Peyer's patch (tissue), 4 donors: ENCODE data around the gene ACOX1. TPM values are rescaled to one million over a fixed set of nuclear protein-coding genes. Genes with fewer than 3 reads are reported as not detected.

Experiments
- DNase-seq, 3 donors: peaks; one replicate each; pipeline ENCODE4 v3.0.0-alpha.2; 2017 to 2019
- H3K27ac ChIP-seq, 4 donors: fragments of 200-600 bp; sonication (generic); one replicate each; pipeline ENCODE4 v1.5.1; 2016 to 2019
- H3K27me3 ChIP-seq, 2 donors: fragments of 200-600 bp; sonication (generic); one replicate each; pipeline ENCODE4 v1.5.1; 2019
- H3K36me3 ChIP-seq, 3 donors: fragments of 200-600 bp; sonication (generic); one replicate each; pipeline ENCODE4 v1.5.1; 2016 to 2019
- H3K4me1 ChIP-seq, 4 donors: fragments of 200-600 bp; sonication (generic); one replicate each; pipeline ENCODE4 v1.5.1; 2016 to 2019
- H3K4me3 ChIP-seq, 4 donors: fragments of 200-600 bp; sonication (generic); 1 replicate in 3 of 4; 2 replicates in 1 of 4; pipeline ENCODE4 v1.5.1; 2016 to 2019; ENCODE audit warnings: mild to moderate bottlenecking in 1 of 4
- H3K9me3 ChIP-seq, 4 donors: fragments of 200-600 bp; sonication (generic); one replicate each; pipeline ENCODE4 v1.5.1; 2016 to 2019; ENCODE audit warnings: mild to moderate bottlenecking in 1 of 4
- POLR2A ChIP-seq, 2 donors: fragments of 450-650 bp; IDR thresholded peaks; one replicate each; pipeline ENCODE4 v1.5.1; 2017; ENCODE audit warnings: antibody characterized with exemption in 2 of 2, mild to moderate bottlenecking in 2 of 2, moderate library complexity in 2 of 2
- total RNA-seq, 4 donors: library from RNA; depleted of rRNA; stranded (reverse); fragments of >200 nt; gene quantifications; one replicate each; pipeline ENCODE4 v1.1.0, GENCODE V29; 2016
- TF ChIP-seq, protein P1 (sequence below), 6 experiments: fragments of 450-650 bp in 4 of 6; fragments of 200-600 bp in 2 of 6; sonication (generic) in 1 of 6; IDR thresholded peaks; one replicate each; pipeline ENCODE4 v1.5.1; 2017 to 2019; ENCODE audit warnings: antibody characterized with exemption in 6 of 6, mild to moderate bottlenecking in 3 of 6, moderate library complexity in 1 of 6

The ACOX1 gene
- total RNA-seq, 4 donors from 2014 or later, result 26.4 to 268 (median 193) TPM

DNA sequence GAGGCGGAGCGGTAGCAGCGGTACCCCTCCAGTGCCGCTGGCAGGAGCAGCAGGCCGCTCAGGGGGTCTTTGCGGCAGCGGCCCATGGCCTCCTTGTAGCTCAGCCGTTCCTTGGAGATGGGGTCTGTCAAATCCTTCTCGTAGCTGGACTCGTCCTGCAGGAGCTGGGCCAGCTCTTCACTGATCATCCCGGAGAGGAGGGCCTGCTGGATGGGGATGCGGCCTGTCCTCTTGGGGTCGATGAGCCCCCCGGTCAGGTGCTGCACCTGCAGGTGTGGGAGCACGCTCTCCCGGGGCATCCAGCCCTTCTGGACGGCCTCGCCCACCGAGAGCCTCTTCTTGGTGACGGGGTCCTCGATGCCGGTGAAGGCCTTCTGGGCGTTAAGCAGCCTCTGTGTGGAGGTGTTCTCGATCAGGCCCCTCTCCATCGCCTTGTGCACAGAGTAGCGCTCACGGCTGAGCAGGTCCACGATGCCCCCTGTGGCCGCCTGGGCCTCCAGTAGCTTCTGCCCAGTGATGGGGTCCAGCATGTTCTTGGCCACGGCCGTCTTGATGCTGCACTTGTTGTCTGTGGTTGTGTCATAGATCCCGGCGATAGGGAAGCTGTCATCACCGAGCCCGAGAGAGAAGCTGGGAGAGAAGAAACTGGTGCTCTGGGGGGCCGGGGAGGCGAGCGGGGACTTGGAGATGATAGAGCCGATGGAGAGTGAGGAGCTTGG is 28.3 kb upstream of the ACOX1 start:
- H3K27me3 ChIP-seq, result no peaks in the 10 kb centered on the region
- peaks cover 0 to 25% (median 0%) of the 10 kb centered on the region in 4 donors for H3K4me1 ChIP-seq
- no peak overlapping the region for H3K4me3 ChIP-seq
- H3K36me3 ChIP-seq, result peaks cover 0 to 20% (median 0%) of the 10 kb centered on the region in 3 donors
- no peak for DNase-seq
- no peak for TF ChIP-seq POLR2A (IDR thresholded peaks at IDR 0.05)
- TF ChIP-seq, protein P1, sequence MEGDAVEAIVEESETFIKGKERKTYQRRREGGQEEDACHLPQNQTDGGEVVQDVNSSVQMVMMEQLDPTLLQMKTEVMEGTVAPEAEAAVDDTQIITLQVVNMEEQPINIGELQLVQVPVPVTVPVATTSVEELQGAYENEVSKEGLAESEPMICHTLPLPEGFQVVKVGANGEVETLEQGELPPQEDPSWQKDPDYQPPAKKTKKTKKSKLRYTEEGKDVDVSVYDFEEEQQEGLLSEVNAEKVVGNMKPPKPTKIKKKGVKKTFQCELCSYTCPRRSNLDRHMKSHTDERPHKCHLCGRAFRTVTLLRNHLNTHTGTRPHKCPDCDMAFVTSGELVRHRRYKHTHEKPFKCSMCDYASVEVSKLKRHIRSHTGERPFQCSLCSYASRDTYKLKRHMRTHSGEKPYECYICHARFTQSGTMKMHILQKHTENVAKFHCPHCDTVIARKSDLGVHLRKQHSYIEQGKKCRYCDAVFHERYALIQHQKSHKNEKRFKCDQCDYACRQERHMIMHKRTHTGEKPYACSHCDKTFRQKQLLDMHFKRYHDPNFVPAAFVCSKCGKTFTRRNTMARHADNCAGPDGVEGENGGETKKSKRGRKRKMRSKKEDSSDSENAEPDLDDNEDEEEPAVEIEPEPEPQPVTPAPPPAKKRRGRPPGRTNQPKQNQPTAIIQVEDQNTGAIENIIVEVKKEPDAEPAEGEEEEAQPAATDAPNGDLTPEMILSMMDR (IDR thresholded peaks at IDR 0.05), result no peak
- no peak overlapping the region for H3K27ac ChIP-seq
- H3K9me3 ChIP-seq, result no peaks in the 10 kb centered on the region

GRCh38 chr17:76005263-76006149 is 26.5 kb upstream of the ACOX1 start:
- peaks cover 0 to 37% (median 0%) of the 10 kb centered on the region in 4 donors for H3K4me1 ChIP-seq
- peaks cover 0 to 20% (median 0%) of the 10 kb centered on the region in 3 donors for H3K36me3 ChIP-seq
- TF ChIP-seq, protein P1 (IDR thresholded peaks at IDR 0.05), result peak; percentile 42 to 81 (median 75)
- no peak for TF ChIP-seq POLR2A (IDR thresholded peaks at IDR 0.05)
- no peaks in the 10 kb centered on the region for H3K27me3 ChIP-seq
- H3K27ac ChIP-seq, result peak overlapping the region in 1 of 4 donors; percentile 45
- no peak overlapping the region for H3K4me3 ChIP-seq
- DNase-seq, result peak; percentile 77 to 92 (median 82)
- no peaks in the 10 kb centered on the region for H3K9me3 ChIP-seq

GRCh38 chr17:76004750-76005262 is 25.8 kb upstream of the ACOX1 start:
- Histone ChIP-seq H3K4me1 (peaks cover 0 to 43% (median 0%) of the 10 kb centered on the region in 4 donors), H3K27me3 (no peaks in the 10 kb centered on the region), H3K36me3 (peaks cover 0 to 20% (median 0%) of the 10 kb centered on the region in 3 donors), H3K4me3 (no peak overlapping the region), H3K27ac (peak overlapping the region in 1 of 4 donors; percentile 45), H3K9me3 (no peaks in the 10 kb centered on the region)
- DNase-seq, result no peak
- no peak for TF ChIP-seq POLR2A (IDR thresholded peaks at IDR 0.05)
- TF ChIP-seq, protein P1 (IDR thresholded peaks at IDR 0.05), result no peak

DNA sequence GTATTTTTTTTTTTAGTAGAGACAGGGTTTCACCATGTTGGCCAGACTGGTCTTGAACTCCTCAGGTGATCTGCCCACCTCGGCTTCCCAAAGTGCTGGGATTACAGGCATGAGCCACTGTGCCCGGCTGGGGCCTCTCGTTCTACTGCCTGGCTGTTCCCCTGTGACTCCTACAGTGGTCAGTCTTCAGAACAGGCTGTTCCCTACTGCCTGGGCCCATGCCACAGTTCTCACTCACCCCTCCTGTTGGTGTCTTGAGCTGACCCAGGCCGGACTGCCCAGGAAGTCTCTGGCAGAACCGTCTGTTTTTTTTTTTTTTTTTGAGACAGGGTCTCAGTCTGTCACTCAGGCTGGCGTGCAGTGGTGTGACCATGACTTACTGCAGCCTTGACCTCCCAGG is 24.9 kb upstream of the ACOX1 start:
- no peaks in the 10 kb centered on the region for H3K9me3 ChIP-seq
- no peak overlapping the region for H3K4me3 ChIP-seq
- peaks cover 0 to 43% (median 0%) of the 10 kb centered on the region in 4 donors for H3K4me1 ChIP-seq
- H3K36me3 ChIP-seq, result peaks cover 0 to 18% (median 0%) of the 10 kb centered on the region in 3 donors
- TF ChIP-seq, protein P1 (IDR thresholded peaks at IDR 0.05), result no peak
- TF ChIP-seq POLR2A (IDR thresholded peaks at IDR 0.05), result no peak
- H3K27me3 ChIP-seq, result no peaks in the 10 kb centered on the region
- DNase-seq, result no peak
- peak overlapping the region in 3 of 4 donors; percentile 51 to 84 (median 67) for H3K27ac ChIP-seq

GRCh38 chr17:76002100-76002499 is 23.1 kb upstream of the ACOX1 start:
- Histone ChIP-seq H3K4me1 (peaks cover 0 to 59% (median 6%) of the 10 kb centered on the region in 4 donors), H3K27ac (no peak overlapping the region)
- TF ChIP-seq, protein P1 (IDR thresholded peaks at IDR 0.05), result no peak
- TF ChIP-seq POLR2A (IDR thresholded peaks at IDR 0.05), result no peak

More at GRCh38 chr17:76002100-76002499, 23.1 kb upstream of the ACOX1 start:
- H3K27me3 ChIP-seq, result no peaks in the 10 kb centered on the region
- no peaks in the 10 kb centered on the region for H3K9me3 ChIP-seq
- no peak overlapping the region for H3K4me3 ChIP-seq
- peaks cover 0 to 15% (median 0%) of the 10 kb centered on the region in 3 donors for H3K36me3 ChIP-seq
- no peak for DNase-seq
